GM10248 (cell line): ENCODE results near the gene D2HGDH.
"Not testable (repeated sequence)": the region's sequence is repeated elsewhere in the genome, so short reads cannot be mapped to it uniquely, and the experiment has no call there.

Source experiments
- CTCF ChIA-PET: fragments of 300-600 bp; sonication (Branson Sonifier 250); formaldehyde crosslinking; extraction: SDS; loops from one replicate; lab custom pipeline; 2021; ENCODE audit warnings: antibody characterized with exemption; lab: Yijun Ruan, JAX
- POLR2A ChIA-PET: fragments of 350-650 bp; sonication (Branson Sonifier 250); formaldehyde crosslinking; extraction: SDS; loops from one replicate; lab custom pipeline; 2020; ENCODE audit warnings: antibody characterized with exemption; lab: Yijun Ruan, JAX
- DNase-seq: peaks from one replicate; pipeline ENCODE4 v3.0.0; 2012; ENCODE audit errors: extremely low spot score
- CTCF ChIP-seq: IDR thresholded peaks from 2 replicates; pipeline ENCODE4 v1.5.1; 2012; ENCODE audit warnings: mild to moderate bottlenecking, low read depth; ENCODE audit errors: extremely low read depth, missing control alignments, control extremely low read depth

The D2HGDH gene

GRCh38 chr2:241736111-241736510 is 1.7 kb downstream of the D2HGDH start:
- POLR2A ChIA-PET = no interaction called here

GRCh38 chr2:241738040-241738686 is 3.7 kb downstream of the D2HGDH start:
- no peak for TF ChIP-seq CTCF
- no peak for DNase-seq
- POLR2A ChIA-PET = no interaction called here
- CTCF ChIA-PET = no interaction called here

More at GRCh38 chr2:241736111-241736510, 1.7 kb downstream of the D2HGDH start:
- DNase-seq = no peak
- no peak for TF ChIP-seq CTCF
- CTCF ChIA-PET = interaction anchor here (1.0 kb wide), 1 partner anchor 142 kb away, joined by 3 read pairs; no protein-coding TSS in a partner anchor

- DNase-seq = no peak
- ChIA-PET POLR2A (no interaction called here), CTCF (interaction anchor here (1.3 kb wide), 1 partner anchor 139 kb away, joined by 5 read pairs; no protein-coding TSS in a partner anchor)
- no peak for TF ChIP-seq CTCF
Observed at GRCh38 chr2:241739177-241739576, 4.7 kb downstream of the D2HGDH start.

GRCh38 chr2:241739651-241740050 is 5.2 kb downstream of the D2HGDH start:
- CTCF ChIA-PET = interaction anchor here (1.1 to 1.3 kb wide), 2 partner anchors 47 to 139 kb away, joined by 3 to 5 read pairs; no protein-coding TSS in a partner anchor
- DNase-seq = no peak
- POLR2A ChIA-PET = interaction anchor here (0.5 kb wide), 1 partner anchor 39 kb away, joined by 4 read pairs; no protein-coding TSS in a partner anchor
- TF ChIP-seq CTCF = no peak

GRCh38 chr2:241741016-241741415 is 6.6 kb downstream of the D2HGDH start:
- no peak for DNase-seq
- ChIA-PET CTCF (interaction anchor here (0.8 to 1.1 kb wide), 2 partner anchors 45 to 138 kb away, joined by 3 read pairs; no protein-coding TSS in a partner anchor), POLR2A (no interaction called here)
- no peak for TF ChIP-seq CTCF

GRCh38 chr2:241742320-241742939 is 8.0 kb downstream of the D2HGDH start:
- no peak for TF ChIP-seq CTCF
- CTCF ChIA-PET = interaction anchor here (1.5 kb wide), 1 partner anchor 11 kb away, joined by 4 read pairs; no protein-coding TSS in a partner anchor
- no peak for DNase-seq
- POLR2A ChIA-PET = no interaction called here

GRCh38 chr2:241743008-241743407 is 8.6 kb downstream of the D2HGDH start:
- DNase-seq, POLR2A ChIA-PET: not testable (repeated sequence)
- CTCF ChIA-PET = interaction anchor here (1.5 kb wide), 1 partner anchor 12 kb away, joined by 4 read pairs; no protein-coding TSS in a partner anchor
